HEK293 (cell line): ENCODE results near the gene BRD2.

Source experiments
- CTCF ChIA-PET: fragments of 350-600 bp; formaldehyde crosslinking; extraction: SDS; loops from one replicate; lab custom pipeline; 2021; ENCODE audit warnings: antibody characterized with exemption; lab: Yijun Ruan, JAX
- POLR2A ChIA-PET: fragments of 300-600 bp; formaldehyde crosslinking; extraction: SDS; loops from one replicate; lab custom pipeline; 2020; ENCODE audit warnings: antibody characterized with exemption, inconsistent platforms; lab: Yijun Ruan, JAX
- H3K27ac ChIP-seq: fragments of 200-500 bp; sonication (Bioruptor generic); 2 replicates; pipeline ENCODE4 v1.5.1; 2014; ENCODE audit warnings: low read depth, low read length, control low read depth, inconsistent platforms; ENCODE audit errors: extremely low read depth
- H3K36me3 ChIP-seq, 2 experiments: fragments of 200-500 bp in 1 of 2; sonication (Bioruptor generic) in 1 of 2; 1 replicate in 1 of 2; 2 replicates in 1 of 2; pipeline ENCODE4 v1.5.1; 2014 to 2017; ENCODE audit warnings: inconsistent platforms in 2 of 2, low read length in 2 of 2; ENCODE audit not compliant: control insufficient read depth in 2 of 2, insufficient read depth in 1 of 2
- H3K4me1 ChIP-seq: fragments of 200-500 bp; sonication (Bioruptor generic); 2 replicates; pipeline ENCODE4 v1.5.1; 2014; ENCODE audit warnings: mild to moderate bottlenecking, low read length, inconsistent platforms; ENCODE audit not compliant: control insufficient read depth, insufficient read depth
- H3K4me3 ChIP-seq: 2 replicates; pipeline ENCODE4 v1.5.1; 2011; ENCODE audit warnings: low read depth, mild to moderate bottlenecking, control low read depth, low read length, moderate library complexity
- H3K9me3 ChIP-seq: fragments of 200-500 bp; sonication (Bioruptor generic); 2 replicates; pipeline ENCODE4 v1.5.1; 2014; ENCODE audit warnings: low read depth, low read length, inconsistent platforms; ENCODE audit not compliant: control insufficient read depth, insufficient read depth
- GLIS2 ChIP-seq: fragments of 450-650 bp; formaldehyde crosslinking; IDR thresholded peaks from 2 replicates; pipeline ENCODE4 v1.5.1; 2016; ENCODE audit warnings: missing biosample characterization, missing genetic modification characterization
- SCRT2 ChIP-seq: fragments of 450-650 bp; formaldehyde crosslinking; IDR thresholded peaks from 2 replicates; pipeline ENCODE4 v1.5.1; 2016; ENCODE audit warnings: missing biosample characterization, missing genetic modification characterization
- ZBTB21 ChIP-seq: fragments of 450-650 bp; formaldehyde crosslinking; IDR thresholded peaks from 2 replicates; pipeline ENCODE4 v1.5.1; 2017; ENCODE audit warnings: missing biosample characterization, missing genetic modification characterization
- ZIC2 ChIP-seq: fragments of 450-650 bp; formaldehyde crosslinking; IDR thresholded peaks from 2 replicates; pipeline ENCODE4 v1.5.1; 2016; ENCODE audit warnings: missing biosample characterization, missing genetic modification characterization
- ZNF2 ChIP-seq: fragments of 450-650 bp; formaldehyde crosslinking; IDR thresholded peaks from 2 replicates; pipeline ENCODE4 v1.5.1; 2016; ENCODE audit warnings: missing biosample characterization, missing genetic modification characterization
- ZNF266 ChIP-seq: fragments of 450-650 bp; formaldehyde crosslinking; IDR thresholded peaks from 2 replicates; pipeline ENCODE4 v1.5.1; 2016; ENCODE audit warnings: missing biosample characterization, missing genetic modification characterization, low read depth
- ZNF280D ChIP-seq: fragments of 450-650 bp; formaldehyde crosslinking; IDR thresholded peaks from 2 replicates; pipeline ENCODE4 v1.5.1; 2016; ENCODE audit warnings: missing biosample characterization, missing genetic modification characterization
- ZNF341 ChIP-seq: fragments of 450-650 bp; formaldehyde crosslinking; IDR thresholded peaks from 2 replicates; pipeline ENCODE4; 2016; ENCODE audit warnings: low read depth, missing biosample characterization, missing genetic modification characterization
- ZNF629 ChIP-seq: fragments of 450-650 bp; formaldehyde crosslinking; IDR thresholded peaks from 2 replicates; pipeline ENCODE4 v1.5.1; 2017; ENCODE audit warnings: missing biosample characterization, missing genetic modification characterization
- ZXDB ChIP-seq: fragments of 450-650 bp; formaldehyde crosslinking; IDR thresholded peaks from 2 replicates; pipeline ENCODE4 v1.5.1; 2016; ENCODE audit warnings: missing biosample characterization, missing genetic modification characterization
- TF ChIP-seq, protein P1 (sequence below): fragments of 450-650 bp; formaldehyde crosslinking; IDR thresholded peaks from 2 replicates; pipeline ENCODE4 v1.5.1; 2016; ENCODE audit warnings: missing biosample characterization, missing genetic modification characterization
- TF ChIP-seq, protein P2 (sequence below): fragments of 450-650 bp; formaldehyde crosslinking; IDR thresholded peaks from 2 replicates; pipeline ENCODE4 v1.5.1; 2016; ENCODE audit warnings: missing biosample characterization, missing genetic modification characterization, low read depth

The BRD2 gene

GRCh38 chr6:32974541-32975308 is 6.3 kb downstream of the BRD2 start (continued):
- TF ChIP-seq ZNF280D, result no peak

GRCh38 chr6:32975886-32976285 is 7.5 kb downstream of the BRD2 start:
- no peak for TF ChIP-seq SCRT2 (tag by site-specific recombination)
- TF ChIP-seq ZNF266 (tag by site-specific recombination), result no peak
- no peak for TF ChIP-seq ZNF2 (tag by site-specific recombination)
- TF ChIP-seq ZBTB21 (tag by site-specific recombination), result no peak
- TF ChIP-seq ZNF341, result 0 out of 2 replicates have a peak, but pooled peaks have one; percentile 31
- TF ChIP-seq, protein P1, sequence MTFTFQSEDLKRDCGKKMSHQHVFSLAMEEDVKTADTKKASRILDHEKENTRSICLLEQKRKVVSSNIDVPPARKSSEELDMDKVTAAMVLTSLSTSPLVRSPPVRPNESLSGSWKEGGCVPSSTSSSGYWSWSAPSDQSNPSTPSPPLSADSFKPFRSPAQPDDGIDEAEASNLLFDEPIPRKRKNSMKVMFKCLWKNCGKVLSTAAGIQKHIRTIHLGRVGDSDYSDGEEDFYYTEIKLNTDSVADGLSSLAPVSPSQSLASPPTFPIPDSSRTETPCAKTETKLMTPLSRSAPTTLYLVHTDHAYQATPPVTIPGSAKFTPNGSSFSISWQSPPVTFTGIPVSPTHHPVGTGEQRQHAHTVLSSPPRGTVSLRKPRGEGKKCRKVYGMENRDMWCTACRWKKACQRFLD (tag by site-specific recombination), result no peak
- TF ChIP-seq ZXDB, result no peak
- Histone ChIP-seq H3K36me3 (peaks cover 68 to 94% of the 10 kb centered on the region in 2 experiments), H3K4me3 (peak overlapping the region; percentile 97), H3K27ac (peak overlapping the region; percentile 3; the same call in 1 of the 2 replicates), H3K9me3 (no peaks in the 10 kb centered on the region), H3K4me1 (peaks cover 33% of the 10 kb centered on the region)
- ChIA-PET CTCF (interaction anchor here (16.4 to 18.0 kb wide), 2 partner anchors 11 to 21 kb away, joined by 193 to 344 read pairs; partner anchors contain the start of gene HLA-DMA), POLR2A (interaction anchor here (0.5 to 11.3 kb wide), 5 partner anchors 6 to 1368 kb away, joined by 4 to 405 read pairs (median 264); partner anchors contain the start of gene HLA-DMA)

DNA sequence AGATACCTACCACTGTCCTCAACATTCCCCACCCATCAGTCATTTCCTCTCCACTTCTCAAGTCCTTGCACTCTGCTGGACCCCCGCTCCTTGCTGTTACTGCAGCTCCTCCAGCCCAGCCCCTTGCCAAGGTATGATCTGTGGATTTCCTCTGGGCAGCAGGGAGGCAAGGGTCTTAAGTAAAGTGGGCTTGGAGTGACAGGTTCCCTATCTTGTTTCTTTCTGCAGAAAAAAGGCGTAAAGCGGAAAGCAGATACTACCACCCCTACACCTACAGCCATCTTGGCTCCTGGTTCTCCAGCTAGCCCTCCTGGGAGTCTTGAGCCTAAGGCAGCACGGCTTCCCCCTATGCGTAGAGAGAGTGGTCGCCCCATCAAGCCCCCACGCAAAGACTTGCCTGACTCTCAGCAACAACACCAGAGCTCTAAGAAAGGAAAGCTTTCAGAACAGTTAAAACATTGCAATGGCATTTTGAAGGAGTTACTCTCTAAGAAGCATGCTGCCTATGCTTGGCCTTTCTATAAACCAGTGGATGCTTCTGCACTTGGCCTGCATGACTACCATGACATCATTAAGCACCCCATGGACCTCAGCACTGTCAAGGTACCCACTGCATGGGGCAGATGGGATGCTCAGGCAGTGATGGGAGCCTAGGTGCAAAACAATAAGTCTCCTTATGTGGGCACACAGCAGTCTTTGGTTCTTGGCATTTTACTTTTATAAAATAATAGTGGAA is 8.1 kb downstream of the BRD2 start:
- H3K4me3 ChIP-seq, result peak overlapping the region; percentile 97
- H3K9me3 ChIP-seq, result no peaks in the 10 kb centered on the region
- TF ChIP-seq ZNF266 (tag by site-specific recombination), result no peak
- peak; percentile 19; the same call in 1 of the 2 replicates for TF ChIP-seq GLIS2
- TF ChIP-seq ZIC2 (tag by site-specific recombination), result 0 out of 2 replicates have a peak, but pooled peaks have one; percentile 15
- TF ChIP-seq, protein P2, sequence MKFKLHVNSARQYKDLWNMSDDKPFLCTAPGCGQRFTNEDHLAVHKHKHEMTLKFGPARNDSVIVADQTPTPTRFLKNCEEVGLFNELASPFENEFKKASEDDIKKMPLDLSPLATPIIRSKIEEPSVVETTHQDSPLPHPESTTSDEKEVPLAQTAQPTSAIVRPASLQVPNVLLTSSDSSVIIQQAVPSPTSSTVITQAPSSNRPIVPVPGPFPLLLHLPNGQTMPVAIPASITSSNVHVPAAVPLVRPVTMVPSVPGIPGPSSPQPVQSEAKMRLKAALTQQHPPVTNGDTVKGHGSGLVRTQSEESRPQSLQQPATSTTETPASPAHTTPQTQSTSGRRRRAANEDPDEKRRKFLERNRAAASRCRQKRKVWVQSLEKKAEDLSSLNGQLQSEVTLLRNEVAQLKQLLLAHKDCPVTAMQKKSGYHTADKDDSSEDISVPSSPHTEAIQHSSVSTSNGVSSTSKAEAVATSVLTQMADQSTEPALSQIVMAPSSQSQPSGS (tag by site-specific recombination), result peak; percentile 73; the same call in 1 of the 2 replicates
- 0 out of 2 replicates have a peak, but pooled peaks have one; percentile 30 for TF ChIP-seq ZNF629 (tag by site-specific recombination)
- peaks cover 33% of the 10 kb centered on the region for H3K4me1 ChIP-seq
- peaks cover 74 to 95% of the 10 kb centered on the region in 2 experiments for H3K36me3 ChIP-seq
- peak overlapping the region; percentile 3; the same call in 1 of the 2 replicates for H3K27ac ChIP-seq
- ChIA-PET POLR2A (interaction anchor here (0.5 to 11.3 kb wide), 4 partner anchors 10 to 1367 kb away, joined by 4 to 266 read pairs (median 136); partner anchors contain the start of gene HLA-DMA), CTCF (interaction anchor here (1.3 to 18.0 kb wide), 5 partner anchors 9 to 91 kb away, joined by 4 to 344 read pairs (median 185); partner anchors contain the start of gene HLA-DMA)
